Thyroid gland (tissue), 4 donors: ENCODE data around the gene DCANP1. TPM values are rescaled to one million over a fixed set of nuclear protein-coding genes. Genes with fewer than 3 reads are reported as not detected.
A peak's percentile ranks its signal among the peaks of the same experiment; 100 is the strongest.

ENCODE experiments used
- DNase-seq, 2 donors: peaks; one replicate each; pipeline ENCODE4 v3.0.0-alpha.2; 2019
- H3K27ac ChIP-seq, 3 donors: fragments of 200-600 bp; sonication (generic); 1 replicate in 2 of 3; 2 replicates in 1 of 3; pipeline ENCODE4 v1.5.1; 2016 to 2019; ENCODE audit warnings: mild to moderate bottlenecking in 1 of 3, moderate library complexity in 1 of 3
- H3K27me3 ChIP-seq: fragments of 200-600 bp; sonication (generic); one replicate; pipeline ENCODE4 v1.5.1; 2019
- H3K36me3 ChIP-seq, 2 donors: fragments of 200-600 bp; sonication (generic); one replicate each; pipeline ENCODE4 v1.5.1; 2016 to 2019
- H3K4me1 ChIP-seq, 2 donors: fragments of 200-600 bp; sonication (generic); one replicate each; pipeline ENCODE4 v1.5.1; 2017 to 2019
- H3K4me3 ChIP-seq, 3 donors: fragments of 200-600 bp; sonication (generic); replicated peaks in 1 of 3; 1 replicate in 2 of 3; 2 replicates in 1 of 3; pipeline ENCODE4 v1.5.1; 2016; ENCODE audit warnings: mild to moderate bottlenecking in 1 of 3
- H3K9me3 ChIP-seq: fragments of 200-600 bp; sonication (generic); one replicate; pipeline ENCODE4 v1.5.1; 2017
- CTCF ChIP-seq, 6 experiments: fragments of 200-600 bp in 3 of 6; fragments of 450-650 bp in 3 of 6; sonication (generic) in 3 of 6; IDR thresholded peaks; one replicate each; pipeline ENCODE4 v1.5.1; 2016 to 2019; ENCODE audit warnings: antibody characterized with exemption in 6 of 6, mild to moderate bottlenecking in 2 of 6, inconsistent platforms in 1 of 6, moderate library complexity in 1 of 6
- POLR2A ChIP-seq, 2 donors: fragments of 450-650 bp; IDR thresholded peaks; one replicate each; pipeline ENCODE4 v1.6.1; 2017; ENCODE audit warnings: antibody characterized with exemption in 2 of 2, mild to moderate bottlenecking in 2 of 2, moderate library complexity in 1 of 2
- WGBS, 2 donors: methylation state at CpG; one replicate each; pipeline ENCODE4 v1.1.5; 2017; 5-methylcytosine and 5-hydroxymethylcytosine counted together
- intact Hi-C: fragments of 100-400 bp; cut with DNase I; formaldehyde crosslinking; loops from one replicate; pipeline ENCODE4 v1.15.1; 2023
- total RNA-seq, 4 donors: library from RNA; depleted of rRNA; stranded (reverse); fragments of >200 nt; gene quantifications; one replicate each; pipeline ENCODE4 v1.2.3, GENCODE V29; 2016

Gene DCANP1
- total RNA-seq, 4 donors from 2014 or later, result not detected

DNA sequence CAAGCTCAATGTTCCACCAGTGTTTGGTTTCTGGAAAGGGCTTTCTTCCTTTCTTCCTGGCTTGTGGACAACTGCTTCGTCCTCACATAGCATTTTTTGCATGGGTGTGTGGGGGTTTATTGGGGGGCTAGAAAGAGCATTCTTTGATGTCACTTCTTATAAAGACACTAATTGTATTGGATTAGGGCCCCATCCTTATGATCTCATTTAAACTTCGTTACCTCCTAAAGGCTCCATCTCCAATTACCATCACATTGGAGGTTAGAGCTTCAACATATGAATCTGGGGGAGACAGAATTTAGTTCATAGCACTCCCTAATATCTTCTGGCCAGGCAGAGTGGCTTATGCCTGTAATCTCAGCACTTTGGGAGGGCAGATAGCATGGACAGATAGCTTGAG lies 42.1 kb downstream of the DCANP1 start:
- H3K36me3 ChIP-seq, result no peaks in the 10 kb centered on the region
- no peak overlapping the region for H3K27ac ChIP-seq
- TF ChIP-seq POLR2A (IDR thresholded peaks at IDR 0.05), result no peak
- TF ChIP-seq CTCF (IDR thresholded peaks at IDR 0.05), result no peak
- H3K4me3 ChIP-seq, result no peak overlapping the region
- no peaks in the 10 kb centered on the region for H3K4me1 ChIP-seq
- intact Hi-C loops, result no loop called here
- H3K27me3 ChIP-seq, result no peaks in the 10 kb centered on the region
- H3K9me3 ChIP-seq, result no peaks in the 10 kb centered on the region
- DNase-seq, result no peak
- WGBS, 2 donors, result 87 to 89% methylated on average over 2 of the region's 2 CpGs

- Histone ChIP-seq H3K4me3 (no peak overlapping the region), H3K36me3 (no peaks in the 10 kb centered on the region), H3K4me1 (peaks cover 10 to 13% of the 10 kb centered on the region in 2 donors), H3K9me3 (no peaks in the 10 kb centered on the region), H3K27ac (no peak overlapping the region), H3K27me3 (no peaks in the 10 kb centered on the region)
- TF ChIP-seq POLR2A (IDR thresholded peaks at IDR 0.05), result no peak
- no peak for TF ChIP-seq CTCF (IDR thresholded peaks at IDR 0.05)
- DNase-seq, result no peak
- 81 to 91% methylated on average over 2 of the region's 2 CpGs for WGBS, 2 donors
- intact Hi-C loops, result no loop called here
Observed at GRCh38 chr5:135402031-135402430, 45.1 kb downstream of the DCANP1 start.

- peaks cover 13 to 18% of the 10 kb centered on the region in 2 donors for H3K4me1 ChIP-seq
- intact Hi-C loops, result no loop called here
- no peak overlapping the region for H3K4me3 ChIP-seq
- no peak for DNase-seq
- no peaks in the 10 kb centered on the region for H3K9me3 ChIP-seq
- no peak for TF ChIP-seq POLR2A (IDR thresholded peaks at IDR 0.05)
- TF ChIP-seq CTCF (IDR thresholded peaks at IDR 0.05), result no peak
- no peak overlapping the region for H3K27ac ChIP-seq
- WGBS, 2 donors, result 60 to 63% methylated on average over 5 of the region's 5 CpGs
- no peaks in the 10 kb centered on the region for H3K36me3 ChIP-seq
- no peaks in the 10 kb centered on the region for H3K27me3 ChIP-seq
Observed at GRCh38 chr5:135400866-135401265, 46.3 kb downstream of the DCANP1 start.

- intact Hi-C loops, result no loop called here
- no peak for TF ChIP-seq CTCF (IDR thresholded peaks at IDR 0.05)
- TF ChIP-seq POLR2A (IDR thresholded peaks at IDR 0.05), result no peak
- Histone ChIP-seq H3K27me3 (no peaks in the 10 kb centered on the region), H3K9me3 (no peaks in the 10 kb centered on the region), H3K4me1 (peaks cover 13 to 18% of the 10 kb centered on the region in 2 donors), H3K4me3 (peak overlapping the region in 2 of 3 donors; percentile 65 to 74), H3K27ac (peak overlapping the region in 2 of 3 donors; percentile 84 to 87), H3K36me3 (no peaks in the 10 kb centered on the region)
- DNase-seq, result no peak
- 38 to 43% methylated on average over 25 of the region's 25 CpGs for WGBS, 2 donors
Observed at GRCh38 chr5:135399794-135400542, 47.2 kb downstream of the DCANP1 start.
